Measurements from ENCODE around the gene TTLL10. TPM values are rescaled to one million over a fixed set of nuclear protein-coding genes. Genes with fewer than 3 reads are reported as not detected.
A peak's percentile ranks its signal among the peaks of the same experiment; 100 is the strongest.

The TTLL10 gene
- total RNA-seq, 1 donor from 2014 or later = 5.5 TPM

GRCh38 chr1:1205769-1206375 lies 32.2 kb downstream of the TTLL10 start:
- no peak for TF ChIP-seq CTCF (IDR thresholded peaks at IDR 0.05; ENCODE audit: unreplicated experiment)
- Mint-ChIP-seq H3K36me3 (ENCODE audit: insufficient read depth) (no peaks in the 10 kb centered on the region), H3K4me3 (ENCODE audit: low read depth) (no peak overlapping the region), H3K4me1 (ENCODE audit: low read depth) (no peaks in the 10 kb centered on the region), H3K27me3 (peaks cover 6% of the 10 kb centered on the region), H3K27ac (no peak overlapping the region), H3K9me3 (ENCODE audit: low read depth) (no peaks in the 10 kb centered on the region)
- DNase-seq (ENCODE audit: low spot score, unreplicated experiment) = no peak

DNA sequence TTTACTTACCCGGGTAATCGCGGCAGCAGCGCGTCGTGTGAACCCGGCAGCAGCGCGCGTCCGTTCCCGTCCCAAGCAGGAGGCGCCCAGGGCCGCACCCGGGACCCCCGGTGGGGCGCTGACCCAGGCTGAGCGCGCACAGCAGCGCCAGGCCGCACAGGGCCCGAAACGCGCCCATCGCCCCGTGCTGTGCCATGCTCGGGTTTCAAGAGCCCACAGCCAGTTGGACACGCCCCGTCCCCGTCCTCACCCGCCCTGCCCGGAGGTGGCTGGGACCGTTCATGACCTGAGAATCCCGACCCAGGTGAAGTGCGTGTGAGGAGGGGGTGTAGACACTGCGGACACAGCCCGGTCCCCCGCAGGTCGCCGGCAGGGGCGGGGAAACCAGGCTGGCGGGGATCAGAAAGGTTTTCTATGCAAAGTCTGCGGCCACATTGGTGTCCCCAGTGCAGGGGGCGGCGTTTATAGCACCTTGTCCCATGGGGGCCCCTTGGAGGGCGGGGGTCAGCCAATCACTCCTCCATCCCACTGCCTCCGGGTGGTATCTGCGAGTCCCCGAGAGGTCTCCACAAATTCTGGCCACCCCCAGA lies 32.8 kb downstream of the TTLL10 start, which contains the start of gene TNFRSF18:
TSS of gene TNFRSF18 (minus strand) at position 217 of the 590 bp plus-strand sequence. CDS start at position 196, 21 bp downstream.
- Mint-ChIP-seq H3K4me1 (ENCODE audit: low read depth) (no peaks in the 10 kb centered on the region), H3K9me3 (ENCODE audit: low read depth) (no peaks in the 10 kb centered on the region), H3K4me3 (ENCODE audit: low read depth) (peak within 1 kb of the TSS; percentile 16), H3K27me3 (peaks cover 6% of the 10 kb centered on the region), H3K36me3 (ENCODE audit: insufficient read depth) (no peaks in the 10 kb centered on the region), H3K27ac (no peak within 1 kb of the TSS)
- DNase-seq (ENCODE audit: low spot score, unreplicated experiment) = no peak
- no peak for TF ChIP-seq CTCF (IDR thresholded peaks at IDR 0.05; ENCODE audit: unreplicated experiment)

DNA sequence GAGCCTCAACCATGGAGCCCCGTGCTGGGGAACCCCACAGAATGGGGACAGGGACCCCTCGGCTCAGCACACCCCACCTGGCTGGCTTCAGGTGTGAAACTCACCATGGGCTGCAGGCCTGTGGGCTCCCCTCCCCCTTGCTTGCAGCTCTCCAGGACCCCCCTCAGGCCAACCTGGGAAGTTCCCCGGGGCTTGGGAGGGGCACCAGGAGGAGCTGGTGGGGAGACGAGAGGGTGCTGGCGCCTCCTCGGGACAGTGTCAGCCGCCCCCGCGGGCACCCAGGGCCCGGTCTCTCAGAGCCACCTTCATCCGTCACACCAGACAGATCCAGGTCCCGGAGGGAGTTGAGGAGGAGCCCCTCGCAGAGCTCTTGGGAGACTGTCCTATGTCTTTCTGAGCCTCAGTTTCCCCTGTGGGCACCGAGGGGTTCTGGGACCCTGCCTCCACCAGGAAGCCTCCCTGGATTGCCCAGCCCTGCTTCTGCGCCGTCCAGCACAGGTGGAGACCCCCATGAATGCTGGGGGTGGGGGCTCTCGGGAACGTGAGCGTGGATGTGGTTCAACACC lies 33.4 kb downstream of the TTLL10 start:
- Mint-ChIP-seq H3K36me3 (ENCODE audit: insufficient read depth) (no peaks in the 10 kb centered on the region), H3K4me1 (ENCODE audit: low read depth) (no peaks in the 10 kb centered on the region), H3K9me3 (ENCODE audit: low read depth) (no peaks in the 10 kb centered on the region), H3K4me3 (ENCODE audit: low read depth) (peak overlapping the region; percentile 16), H3K27ac (no peak overlapping the region), H3K27me3 (peaks cover 6% of the 10 kb centered on the region)
- no peak for TF ChIP-seq CTCF (IDR thresholded peaks at IDR 0.05; ENCODE audit: unreplicated experiment)
- DNase-seq (ENCODE audit: low spot score, unreplicated experiment) = no peak

GRCh38 chr1:1207571-1207892 lies 33.9 kb downstream of the TTLL10 start:
- Mint-ChIP-seq H3K36me3 (ENCODE audit: insufficient read depth) (no peaks in the 10 kb centered on the region), H3K9me3 (ENCODE audit: low read depth) (no peaks in the 10 kb centered on the region), H3K4me1 (ENCODE audit: low read depth) (no peaks in the 10 kb centered on the region), H3K4me3 (ENCODE audit: low read depth) (no peak overlapping the region), H3K27me3 (peaks cover 6% of the 10 kb centered on the region), H3K27ac (no peak overlapping the region)
- TF ChIP-seq CTCF (IDR thresholded peaks at IDR 0.05; ENCODE audit: unreplicated experiment) = no peak
- DNase-seq (ENCODE audit: low spot score, unreplicated experiment) = no peak

- no peaks in the 10 kb centered on the region for H3K9me3 Mint-ChIP-seq (ENCODE audit: low read depth)
- H3K4me3 Mint-ChIP-seq (ENCODE audit: low read depth) = no peak overlapping the region
- H3K27me3 Mint-ChIP-seq = peaks cover 6% of the 10 kb centered on the region
- DNase-seq (ENCODE audit: low spot score, unreplicated experiment) = no peak
- H3K36me3 Mint-ChIP-seq (ENCODE audit: insufficient read depth) = no peaks in the 10 kb centered on the region
- H3K4me1 Mint-ChIP-seq (ENCODE audit: low read depth) = no peaks in the 10 kb centered on the region
- no peak overlapping the region for H3K27ac Mint-ChIP-seq
- TF ChIP-seq CTCF (IDR thresholded peaks at IDR 0.05; ENCODE audit: unreplicated experiment) = no peak
These were observed 35.2 kb downstream of the TTLL10 start for GRCh38 chr1:1208713-1209433.

Measured in progenitor cell of endocrine pancreas (in vitro differentiated cells).